ENCODE data around the gene DRP2. TPM values are rescaled to one million over a fixed set of nuclear protein-coding genes. Genes with fewer than 3 reads are reported as not detected.

DRP2 gene
- total RNA-seq, 6 donors from 2014 or later, result 0.07 TPM; not detected in 5

DNA sequence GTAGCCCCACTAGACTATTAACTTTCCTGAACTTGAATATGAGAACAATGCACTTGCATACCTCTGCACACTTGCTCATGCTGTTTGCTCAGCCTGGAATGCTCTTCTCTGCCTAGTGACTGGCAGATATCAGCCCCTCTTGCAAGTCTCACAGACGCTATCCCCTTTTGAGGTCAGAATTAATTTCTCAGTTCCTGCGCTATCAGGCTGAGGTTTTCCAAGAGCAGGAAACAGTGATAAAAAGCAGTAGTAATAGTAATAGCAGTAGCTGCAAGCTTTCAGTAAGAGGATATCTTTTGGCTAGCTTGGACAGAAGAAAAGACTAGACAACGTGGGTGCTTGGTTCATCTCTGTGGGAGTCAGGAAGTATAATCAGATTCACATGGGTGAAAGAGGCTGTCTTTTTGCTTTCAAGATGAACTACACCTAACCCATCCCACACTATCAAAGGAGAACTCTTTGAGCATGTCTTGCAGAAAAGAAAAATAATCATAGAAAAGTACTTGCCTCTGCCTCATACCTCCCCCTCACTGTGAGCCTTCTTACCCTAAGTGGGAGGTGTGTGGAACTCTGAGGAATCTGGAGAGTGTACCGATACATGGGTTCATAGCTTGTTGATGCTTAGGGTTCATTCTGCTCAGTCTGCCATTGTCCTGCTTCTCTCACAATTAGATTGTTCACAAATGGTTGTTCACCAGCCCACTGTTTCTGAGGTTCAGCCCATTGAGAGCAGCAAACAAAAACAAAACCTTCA, 11.3 kb upstream of the DRP2 start:
- H3K4me1 ChIP-seq, result peaks cover 0 to 5% (median 0%) of the 10 kb centered on the region in 4 donors
- H3K9me3 ChIP-seq, result no peaks in the 10 kb centered on the region
- DNase-seq (no peak), ATAC-seq (ENCODE audit: low FRiP score in 2 of 2) (peak in 1 of 2 donors; percentile 83)
- TF ChIP-seq POLR2A (IDR thresholded peaks at IDR 0.05) (no peak), POLR2AphosphoS5 (IDR thresholded peaks at IDR 0.05) (no peak), EP300 (IDR thresholded peaks at IDR 0.05) (no peak)
- TF ChIP-seq, protein P1, sequence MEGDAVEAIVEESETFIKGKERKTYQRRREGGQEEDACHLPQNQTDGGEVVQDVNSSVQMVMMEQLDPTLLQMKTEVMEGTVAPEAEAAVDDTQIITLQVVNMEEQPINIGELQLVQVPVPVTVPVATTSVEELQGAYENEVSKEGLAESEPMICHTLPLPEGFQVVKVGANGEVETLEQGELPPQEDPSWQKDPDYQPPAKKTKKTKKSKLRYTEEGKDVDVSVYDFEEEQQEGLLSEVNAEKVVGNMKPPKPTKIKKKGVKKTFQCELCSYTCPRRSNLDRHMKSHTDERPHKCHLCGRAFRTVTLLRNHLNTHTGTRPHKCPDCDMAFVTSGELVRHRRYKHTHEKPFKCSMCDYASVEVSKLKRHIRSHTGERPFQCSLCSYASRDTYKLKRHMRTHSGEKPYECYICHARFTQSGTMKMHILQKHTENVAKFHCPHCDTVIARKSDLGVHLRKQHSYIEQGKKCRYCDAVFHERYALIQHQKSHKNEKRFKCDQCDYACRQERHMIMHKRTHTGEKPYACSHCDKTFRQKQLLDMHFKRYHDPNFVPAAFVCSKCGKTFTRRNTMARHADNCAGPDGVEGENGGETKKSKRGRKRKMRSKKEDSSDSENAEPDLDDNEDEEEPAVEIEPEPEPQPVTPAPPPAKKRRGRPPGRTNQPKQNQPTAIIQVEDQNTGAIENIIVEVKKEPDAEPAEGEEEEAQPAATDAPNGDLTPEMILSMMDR (IDR thresholded peaks at IDR 0.05), result no peak
- no peaks in the 10 kb centered on the region for H3K27me3 ChIP-seq
- H3K27ac ChIP-seq, result no peak overlapping the region
- no peak overlapping the region for H3K4me3 ChIP-seq
- no peaks in the 10 kb centered on the region for H3K36me3 ChIP-seq
- 43 to 45% methylated on average over 4 of the region's 4 CpGs for WGBS, 2 donors

DNA sequence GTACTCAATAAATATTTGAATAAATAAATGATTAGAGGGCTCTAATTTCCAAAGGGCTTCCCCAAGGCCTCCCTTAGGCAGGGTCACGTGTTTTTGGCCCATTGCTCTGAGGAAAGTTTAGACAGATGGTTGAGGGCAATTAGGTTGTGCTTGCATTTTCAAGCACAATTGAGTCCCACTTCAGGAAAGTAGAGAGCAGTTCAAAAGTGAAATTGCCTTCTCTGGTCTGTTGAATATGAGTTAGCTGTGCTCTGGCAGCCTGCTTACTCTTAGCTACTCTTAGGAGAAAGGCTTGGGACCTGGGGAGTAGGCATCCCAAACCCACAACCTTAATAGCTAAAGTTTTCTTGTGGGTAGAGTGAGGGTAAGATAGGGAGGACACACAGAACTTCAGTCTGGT, 9.0 kb upstream of the DRP2 start:
- WGBS, 2 donors, result 40 to 82% methylated on average over 1 of the region's 1 CpG
- DNase-seq, result no peak
- ATAC-seq (ENCODE audit: low FRiP score in 2 of 2), result no peak

DNA sequence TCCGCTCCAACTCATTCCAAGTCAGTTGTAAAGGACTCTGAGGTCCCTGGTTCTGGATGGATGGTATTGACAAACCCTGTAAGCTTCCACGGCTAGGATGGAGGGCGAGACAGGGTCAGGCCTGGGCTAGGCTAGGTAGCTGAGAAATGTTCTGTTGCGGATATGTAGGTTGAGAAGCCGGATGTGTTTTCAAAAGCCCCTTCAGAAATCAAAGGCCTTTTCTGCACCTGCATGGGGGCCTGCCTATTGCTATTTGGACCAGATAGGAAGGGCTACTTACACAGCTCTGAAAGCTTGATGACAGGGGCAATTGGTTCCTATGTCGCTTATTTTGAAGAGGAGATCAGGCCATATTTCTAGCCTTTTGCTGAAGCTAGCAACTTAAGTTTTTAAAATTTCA, 1.9 kb upstream of the DRP2 start:
- H3K36me3 ChIP-seq, result no peaks in the 10 kb centered on the region
- no peak for ATAC-seq (ENCODE audit: low FRiP score in 2 of 2)
- H3K9me3 ChIP-seq, result no peaks in the 10 kb centered on the region
- DNase-seq, result no peak
- H3K27ac ChIP-seq, result no peak overlapping the region
- H3K27me3 ChIP-seq, result no peaks in the 10 kb centered on the region
- H3K4me1 ChIP-seq, result no peaks in the 10 kb centered on the region
- WGBS, 2 donors, result 95 to 98% methylated on average over 5 to 6 of the region's 6 CpGs
- TF ChIP-seq EP300 (IDR thresholded peaks at IDR 0.05) (no peak), POLR2AphosphoS5 (IDR thresholded peaks at IDR 0.05) (no peak), POLR2A (IDR thresholded peaks at IDR 0.05) (no peak)
- TF ChIP-seq, protein P1 (IDR thresholded peaks at IDR 0.05), result no peak
- H3K4me3 ChIP-seq, result no peak overlapping the region

More for the DNA sequence above, 9.0 kb upstream of the DRP2 start:
- Histone ChIP-seq H3K27ac (no peak overlapping the region), H3K36me3 (no peaks in the 10 kb centered on the region), H3K27me3 (no peaks in the 10 kb centered on the region), H3K9me3 (no peaks in the 10 kb centered on the region), H3K4me1 (peaks cover 0 to 5% (median 0%) of the 10 kb centered on the region in 4 donors), H3K4me3 (no peak overlapping the region)
- TF ChIP-seq POLR2AphosphoS5 (IDR thresholded peaks at IDR 0.05) (no peak), POLR2A (IDR thresholded peaks at IDR 0.05) (no peak), EP300 (IDR thresholded peaks at IDR 0.05) (no peak)
- TF ChIP-seq, protein P1 (IDR thresholded peaks at IDR 0.05), result no peak

DNA sequence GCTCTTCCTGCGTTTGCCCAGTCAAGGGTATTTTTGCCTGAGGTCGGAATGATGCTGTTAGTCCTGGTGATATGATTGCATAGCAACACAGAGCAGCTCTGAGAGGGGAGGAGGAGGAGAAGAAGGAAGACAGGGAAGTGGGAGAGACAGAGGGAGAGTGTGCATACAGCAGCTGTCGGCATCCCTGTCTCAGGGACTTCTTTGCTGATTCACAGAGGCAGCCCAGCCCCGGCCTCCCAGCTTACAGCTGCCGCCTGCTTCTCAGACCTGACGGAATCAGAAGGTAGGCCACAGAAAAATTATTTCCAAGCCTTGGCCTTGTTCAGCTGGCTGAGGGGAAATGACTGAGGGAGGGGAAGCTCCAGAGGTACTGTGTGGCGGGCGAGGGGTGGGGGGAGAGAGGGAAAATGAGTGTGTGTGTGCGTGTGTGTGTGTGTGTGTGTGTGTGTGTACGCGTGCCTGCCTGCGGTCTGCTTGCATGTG, 319 bp downstream of the DRP2 start:
- no peak overlapping the region for H3K27ac ChIP-seq
- ATAC-seq (ENCODE audit: low FRiP score in 2 of 2) (no peak), DNase-seq (no peak)
- H3K4me1 ChIP-seq, result no peaks in the 10 kb centered on the region
- no peaks in the 10 kb centered on the region for H3K9me3 ChIP-seq
- TF ChIP-seq EP300 (IDR thresholded peaks at IDR 0.05) (no peak), POLR2AphosphoS5 (IDR thresholded peaks at IDR 0.05) (no peak), POLR2A (IDR thresholded peaks at IDR 0.05) (no peak)
- TF ChIP-seq, protein P1 (IDR thresholded peaks at IDR 0.05), result no peak
- WGBS, 2 donors, result 46 to 69% methylated on average over 9 to 12 of the region's 12 CpGs
- no peaks in the 10 kb centered on the region for H3K36me3 ChIP-seq
- H3K4me3 ChIP-seq, result no peak overlapping the region
- no peaks in the 10 kb centered on the region for H3K27me3 ChIP-seq
